Measurements from ENCODE around the gene PAIP2. TPM values are rescaled to one million over a fixed set of nuclear protein-coding genes. Genes with fewer than 3 reads are reported as not detected.

Gene PAIP2
- total and polyA plus RNA-seq, 2 experiments from 2014 or later: 65.3 to 77.5 TPM

DNA sequence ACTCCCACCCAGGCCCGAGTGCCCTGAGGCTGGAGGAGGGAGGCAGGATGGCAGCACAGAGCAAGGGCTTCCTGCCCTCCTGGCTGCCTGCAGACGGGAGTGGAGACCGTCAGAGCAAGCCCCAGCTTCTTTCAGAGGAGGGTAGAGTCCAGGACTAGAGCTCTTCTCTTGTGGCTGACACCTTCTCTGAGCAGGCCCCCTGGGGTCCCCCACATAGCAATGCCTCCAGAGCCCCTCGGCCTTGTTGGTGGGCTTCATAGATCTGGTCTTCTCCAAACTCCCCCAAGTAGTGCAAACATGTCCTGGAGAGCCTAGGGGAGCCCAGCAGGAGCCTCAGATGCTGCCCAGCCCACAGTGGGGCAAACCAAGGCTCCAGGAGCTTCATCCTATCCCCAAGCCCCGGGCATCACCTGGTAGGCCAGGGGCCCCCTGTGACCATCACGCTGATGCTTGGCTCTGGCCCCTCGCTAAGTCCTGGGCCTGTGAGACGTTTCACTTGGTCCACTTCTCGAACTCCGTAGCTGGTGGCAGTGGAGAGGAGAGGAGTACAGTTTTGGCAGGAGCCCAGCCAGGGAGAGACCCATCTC is 46.0 kb downstream of the PAIP2 start:
- no peak for TF ChIP-seq EZH2phosphoT487 (IDR thresholded peaks at IDR 0.05; ENCODE audit: low read depth, severe bottlenecking, unreplicated experiment)
- TF ChIP-seq, protein P1, sequence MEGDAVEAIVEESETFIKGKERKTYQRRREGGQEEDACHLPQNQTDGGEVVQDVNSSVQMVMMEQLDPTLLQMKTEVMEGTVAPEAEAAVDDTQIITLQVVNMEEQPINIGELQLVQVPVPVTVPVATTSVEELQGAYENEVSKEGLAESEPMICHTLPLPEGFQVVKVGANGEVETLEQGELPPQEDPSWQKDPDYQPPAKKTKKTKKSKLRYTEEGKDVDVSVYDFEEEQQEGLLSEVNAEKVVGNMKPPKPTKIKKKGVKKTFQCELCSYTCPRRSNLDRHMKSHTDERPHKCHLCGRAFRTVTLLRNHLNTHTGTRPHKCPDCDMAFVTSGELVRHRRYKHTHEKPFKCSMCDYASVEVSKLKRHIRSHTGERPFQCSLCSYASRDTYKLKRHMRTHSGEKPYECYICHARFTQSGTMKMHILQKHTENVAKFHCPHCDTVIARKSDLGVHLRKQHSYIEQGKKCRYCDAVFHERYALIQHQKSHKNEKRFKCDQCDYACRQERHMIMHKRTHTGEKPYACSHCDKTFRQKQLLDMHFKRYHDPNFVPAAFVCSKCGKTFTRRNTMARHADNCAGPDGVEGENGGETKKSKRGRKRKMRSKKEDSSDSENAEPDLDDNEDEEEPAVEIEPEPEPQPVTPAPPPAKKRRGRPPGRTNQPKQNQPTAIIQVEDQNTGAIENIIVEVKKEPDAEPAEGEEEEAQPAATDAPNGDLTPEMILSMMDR (IDR thresholded peaks at IDR 0.05; ENCODE audit: poor library complexity): no peak
- no peak for TF ChIP-seq EZH2 (IDR thresholded peaks at IDR 0.05; ENCODE audit: borderline replicate concordance)
- Histone ChIP-seq H2AFZ (no peak overlapping the region), H3K4me3 (no peak overlapping the region), H4K20me1 (ENCODE audit: insufficient read depth, poor library complexity, severe bottlenecking) (no peaks in the 10 kb centered on the region), H3K79me2 (no peaks in the 10 kb centered on the region), H3K27me3 (peaks cover under 1% of the 10 kb centered on the region), H3K4me1 (ENCODE audit: insufficient read depth) (peaks cover 10% of the 10 kb centered on the region), H3K27ac (no peak overlapping the region), H3K36me3 (replicated peaks; ENCODE audit: insufficient read depth, low read depth) (no peaks in the 10 kb centered on the region), H3K9me3 (ENCODE audit: low read depth) (no peaks in the 10 kb centered on the region), H3K9me2 (replicated peaks; ENCODE audit: insufficient read depth) (no peaks in the 10 kb centered on the region), H3K4me2 (no peak overlapping the region)
- WGBS (ENCODE audit: low lambda C conversion rate, missing lambda C conversion rate): 80% methylated on average over 10 of the region's 10 CpGs
- DNase-seq (ENCODE audit: low spot score): no peak

DNA sequence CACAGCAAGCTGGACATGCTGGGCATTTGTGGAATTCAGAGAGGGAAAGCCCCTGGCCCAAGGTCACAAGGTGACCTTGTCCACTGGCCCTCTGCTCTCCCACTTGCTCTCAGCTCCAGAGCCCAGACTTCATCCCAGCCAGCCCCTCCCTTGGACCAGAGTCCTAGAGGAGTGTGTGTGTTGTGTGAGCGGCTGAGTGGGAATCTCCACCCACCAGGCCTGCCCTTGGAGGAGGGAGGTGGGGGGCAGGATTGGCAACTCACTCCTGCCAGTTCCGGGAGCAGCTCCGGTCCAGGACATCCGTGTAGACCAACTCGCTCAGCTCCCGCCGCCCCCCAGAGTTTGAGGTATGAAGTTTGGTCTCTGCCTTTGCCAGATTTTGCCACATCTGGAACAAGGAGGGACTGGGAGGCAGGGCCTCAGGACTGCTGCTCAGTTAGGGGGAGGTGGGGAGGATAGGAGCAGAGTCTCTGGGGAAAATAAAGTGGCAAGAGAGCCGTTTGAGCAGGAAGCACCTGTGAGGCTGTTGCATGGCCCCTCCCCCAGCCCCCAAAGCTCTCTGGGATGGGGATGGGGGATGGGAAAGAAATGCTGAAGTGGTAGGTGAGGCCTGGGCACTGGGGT is 46.7 kb downstream of the PAIP2 start:
- 39% methylated on average over 8 of the region's 8 CpGs for WGBS (ENCODE audit: low lambda C conversion rate, missing lambda C conversion rate)
- Histone ChIP-seq H3K4me2 (peak overlapping the region; percentile 42), H2AFZ (no peak overlapping the region), H3K9me2 (replicated peaks; ENCODE audit: insufficient read depth) (no peaks in the 10 kb centered on the region), H3K9me3 (ENCODE audit: low read depth) (no peaks in the 10 kb centered on the region), H3K79me2 (no peaks in the 10 kb centered on the region), H3K36me3 (replicated peaks; ENCODE audit: insufficient read depth, low read depth) (no peaks in the 10 kb centered on the region), H3K4me1 (ENCODE audit: insufficient read depth) (peaks cover 7% of the 10 kb centered on the region), H3K4me3 (no peak overlapping the region), H3K27me3 (peaks cover 3% of the 10 kb centered on the region), H3K27ac (no peak overlapping the region), H4K20me1 (ENCODE audit: insufficient read depth, poor library complexity, severe bottlenecking) (no peaks in the 10 kb centered on the region)
- TF ChIP-seq EZH2 (IDR thresholded peaks at IDR 0.05; ENCODE audit: borderline replicate concordance) (no peak), EZH2phosphoT487 (IDR thresholded peaks at IDR 0.05; ENCODE audit: low read depth, severe bottlenecking, unreplicated experiment) (no peak)
- TF ChIP-seq, protein P1 (IDR thresholded peaks at IDR 0.05; ENCODE audit: poor library complexity): no peak
- peak; percentile 52 for DNase-seq (ENCODE audit: low spot score)

DNA sequence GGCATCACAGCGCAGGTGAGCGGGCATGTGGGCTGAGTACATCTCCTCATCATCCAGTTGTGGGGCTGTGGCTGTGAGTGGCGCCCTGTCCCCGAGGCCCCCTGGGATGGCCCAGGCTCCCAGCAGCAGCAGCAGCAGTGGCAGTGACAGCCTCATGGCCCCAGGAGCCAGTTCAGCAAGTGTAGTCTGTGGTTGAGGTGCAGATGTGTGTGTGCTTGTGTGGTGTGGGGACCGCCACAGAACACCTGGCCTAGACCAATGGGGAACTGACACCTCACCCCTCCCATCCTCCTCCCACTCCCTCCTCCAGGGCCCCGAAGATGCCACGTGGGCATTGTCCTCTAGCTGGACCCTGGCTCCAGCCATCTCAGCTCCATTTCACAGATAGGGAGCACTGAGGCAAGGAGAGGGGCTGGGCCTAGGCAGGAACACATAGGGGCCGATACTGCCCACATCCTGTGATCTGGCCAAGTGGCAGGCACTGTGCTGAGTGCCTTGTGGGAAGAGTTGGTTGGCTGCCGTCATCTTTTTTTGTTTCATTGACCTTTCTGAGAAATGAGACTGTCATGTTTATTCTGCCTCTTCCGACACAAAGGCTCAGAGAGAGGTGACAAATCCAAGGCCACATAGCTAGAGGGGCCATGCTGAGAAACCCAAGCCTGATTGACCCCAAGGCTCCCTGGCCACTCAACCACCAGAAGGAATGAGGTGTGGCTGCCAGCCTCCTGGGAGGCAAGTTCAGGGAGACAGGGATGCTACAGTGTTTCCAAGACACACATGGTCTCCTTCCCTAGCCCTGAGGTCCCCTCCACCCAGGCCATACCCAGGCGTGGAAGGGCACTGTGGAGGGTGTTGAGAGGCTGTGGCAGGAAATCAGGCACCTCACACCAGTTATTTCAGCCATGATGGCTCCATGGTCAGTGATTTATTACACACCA is 48.3 kb downstream of the PAIP2 start, which contains the start of gene MZB1:
MZB1 (minus strand) TSS at position 213 of the 938 bp plus-strand sequence; CDS start at position 156, 57 bp downstream.
- Histone ChIP-seq H3K4me1 (ENCODE audit: insufficient read depth) (peaks cover 8% of the 10 kb centered on the region), H3K79me2 (no peaks in the 10 kb centered on the region), H3K27me3 (peaks cover 20% of the 10 kb centered on the region), H3K27ac (no peak within 1 kb of the TSS), H3K9me3 (ENCODE audit: low read depth) (no peaks in the 10 kb centered on the region), H3K4me2 (no peak within 1 kb of the TSS), H4K20me1 (ENCODE audit: insufficient read depth, poor library complexity, severe bottlenecking) (no peaks in the 10 kb centered on the region), H3K36me3 (replicated peaks; ENCODE audit: insufficient read depth, low read depth) (no peaks in the 10 kb centered on the region), H3K9me2 (replicated peaks; ENCODE audit: insufficient read depth) (no peaks in the 10 kb centered on the region), H3K4me3 (no peak within 1 kb of the TSS), H2AFZ (no peak within 1 kb of the TSS)
- DNase-seq (ENCODE audit: low spot score): no peak
- WGBS (ENCODE audit: low lambda C conversion rate, missing lambda C conversion rate): 87% methylated on average over 11 of the region's 11 CpGs
- TF ChIP-seq, protein P1 (IDR thresholded peaks at IDR 0.05; ENCODE audit: poor library complexity): no peak
- no peak for TF ChIP-seq EZH2 (IDR thresholded peaks at IDR 0.05; ENCODE audit: borderline replicate concordance)
- TF ChIP-seq EZH2phosphoT487 (IDR thresholded peaks at IDR 0.05; ENCODE audit: low read depth, severe bottlenecking, unreplicated experiment): no peak
